Esophagus squamous epithelium (tissue), 4 donors: ENCODE results near the gene CLTCL1.

ENCODE experiments used
- CTCF ChIP-seq, 6 experiments: fragments of 450-650 bp in 4 of 6; fragments of 200-600 bp in 2 of 6; sonication (generic) in 2 of 6; IDR thresholded peaks; one replicate each; pipeline ENCODE4 v1.5.1; 2016 to 2019; ENCODE audit warnings: antibody characterized with exemption in 6 of 6, mild to moderate bottlenecking in 4 of 6, moderate library complexity in 4 of 6
- POLR2A ChIP-seq, 4 donors: fragments of 450-650 bp; IDR thresholded peaks; one replicate each; pipeline ENCODE4 v1.6.1; 2017; ENCODE audit warnings: antibody characterized with exemption in 4 of 4, mild to moderate bottlenecking in 4 of 4, moderate library complexity in 3 of 4

- TF ChIP-seq CTCF (IDR thresholded peaks at IDR 0.05) (no peak), POLR2A (IDR thresholded peaks at IDR 0.05) (no peak)
These were observed 4.3 kb downstream of the CLTCL1 start for GRCh38 chr22:19287076-19287707.
